Measurements from ENCODE around the gene VWF. TPM values are rescaled to one million over a fixed set of nuclear protein-coding genes. Genes with fewer than 3 reads are reported as not detected.

Gene VWF
- total RNA-seq, 6 experiments from 2014 or later = 5.7 to 16.6 (median 9.6) TPM

DNA sequence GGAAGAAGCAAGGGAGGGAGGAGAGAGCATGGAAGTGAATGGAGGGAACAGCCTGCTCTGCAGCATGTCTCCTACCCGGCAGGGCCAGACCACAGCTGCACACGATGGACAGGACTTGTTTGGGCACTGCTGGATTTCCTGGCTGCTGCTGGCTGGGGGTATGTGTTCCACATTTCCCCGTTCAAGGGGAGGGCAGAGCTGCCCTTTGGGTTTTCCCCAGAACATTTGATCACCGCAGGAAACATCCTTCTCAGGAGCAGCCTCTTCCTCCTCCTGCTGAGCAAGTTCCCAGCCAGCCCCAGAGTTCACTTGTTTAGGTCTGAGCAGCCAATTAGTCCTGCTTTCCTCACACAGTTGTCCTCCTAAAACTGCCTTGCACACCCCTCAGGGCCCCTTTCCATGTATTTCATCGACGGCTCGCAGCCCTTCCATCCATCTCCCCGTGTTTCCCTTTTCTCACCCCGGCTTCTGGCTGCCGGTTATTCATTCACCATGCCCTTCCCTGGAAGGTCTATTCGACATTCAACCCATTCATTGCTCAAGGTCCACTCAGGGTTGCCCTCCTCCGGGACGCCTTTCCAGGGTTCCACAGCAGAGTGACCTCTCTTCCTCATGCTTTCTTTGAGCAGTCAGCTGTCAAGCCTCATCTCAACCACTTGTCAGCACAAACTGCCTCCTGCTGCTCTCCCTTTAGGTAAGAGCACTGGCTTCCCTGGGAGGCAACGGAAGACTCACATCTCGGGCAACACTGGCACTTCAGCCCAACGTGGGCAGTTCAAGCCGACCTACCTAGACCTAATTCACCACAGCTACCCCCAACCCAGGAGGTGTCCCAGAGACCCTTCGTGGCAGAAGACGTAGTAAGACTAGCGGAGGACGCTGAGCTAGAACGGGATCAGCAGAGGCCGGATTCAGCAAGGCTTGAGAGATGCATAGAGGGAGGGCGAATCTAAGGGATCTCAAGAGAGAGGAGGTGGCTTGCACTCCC, 159.3 kb downstream of the VWF start:
- no peaks in the 10 kb centered on the region for H3K4me1 ChIP-seq
- H3K27ac ChIP-seq = no peak overlapping the region
- H3K36me3 ChIP-seq = no peaks in the 10 kb centered on the region
- H3K27me3 ChIP-seq = no peaks in the 10 kb centered on the region
- H3K9me3 ChIP-seq = no peaks in the 10 kb centered on the region
- no peak overlapping the region for H3K4me3 ChIP-seq
- DNase-seq = no peak
- TF ChIP-seq, protein P1, sequence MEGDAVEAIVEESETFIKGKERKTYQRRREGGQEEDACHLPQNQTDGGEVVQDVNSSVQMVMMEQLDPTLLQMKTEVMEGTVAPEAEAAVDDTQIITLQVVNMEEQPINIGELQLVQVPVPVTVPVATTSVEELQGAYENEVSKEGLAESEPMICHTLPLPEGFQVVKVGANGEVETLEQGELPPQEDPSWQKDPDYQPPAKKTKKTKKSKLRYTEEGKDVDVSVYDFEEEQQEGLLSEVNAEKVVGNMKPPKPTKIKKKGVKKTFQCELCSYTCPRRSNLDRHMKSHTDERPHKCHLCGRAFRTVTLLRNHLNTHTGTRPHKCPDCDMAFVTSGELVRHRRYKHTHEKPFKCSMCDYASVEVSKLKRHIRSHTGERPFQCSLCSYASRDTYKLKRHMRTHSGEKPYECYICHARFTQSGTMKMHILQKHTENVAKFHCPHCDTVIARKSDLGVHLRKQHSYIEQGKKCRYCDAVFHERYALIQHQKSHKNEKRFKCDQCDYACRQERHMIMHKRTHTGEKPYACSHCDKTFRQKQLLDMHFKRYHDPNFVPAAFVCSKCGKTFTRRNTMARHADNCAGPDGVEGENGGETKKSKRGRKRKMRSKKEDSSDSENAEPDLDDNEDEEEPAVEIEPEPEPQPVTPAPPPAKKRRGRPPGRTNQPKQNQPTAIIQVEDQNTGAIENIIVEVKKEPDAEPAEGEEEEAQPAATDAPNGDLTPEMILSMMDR (IDR thresholded peaks at IDR 0.05) = no peak
- no peak for TF ChIP-seq POLR2A (IDR thresholded peaks at IDR 0.05)
- peak in 1 of 4 donors; percentile 53 for ATAC-seq
- 61% methylated on average over 17 of the region's 24 CpGs for WGBS (ENCODE audit: insufficient coverage, low coverage, low lambda C conversion rate, missing lambda C conversion rate)
- intact Hi-C loops (cut with DNase I) = no loop called here

DNA sequence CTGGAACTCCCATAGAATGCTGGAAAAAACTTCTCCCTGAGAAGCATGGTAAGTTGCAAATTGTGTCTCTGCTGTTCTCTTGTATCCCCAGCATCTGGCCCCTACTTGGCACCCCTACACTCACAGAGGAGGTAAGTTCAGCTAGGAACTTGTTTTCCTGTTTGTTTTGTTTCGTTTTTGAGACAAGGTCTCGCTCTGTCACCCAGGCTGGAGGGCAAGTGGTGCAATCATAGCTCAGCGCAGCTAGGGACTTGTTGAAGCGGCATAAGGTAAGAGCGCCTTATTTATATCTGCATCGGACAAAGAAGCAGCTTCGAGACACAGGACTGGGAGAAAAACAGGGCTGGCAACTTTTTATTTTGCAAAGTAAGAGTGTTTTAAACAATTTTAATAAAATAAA, 161.0 kb downstream of the VWF start:
- Histone ChIP-seq H3K4me3 (no peak overlapping the region), H3K27me3 (no peaks in the 10 kb centered on the region), H3K9me3 (no peaks in the 10 kb centered on the region), H3K27ac (no peak overlapping the region), H3K36me3 (no peaks in the 10 kb centered on the region), H3K4me1 (no peaks in the 10 kb centered on the region)
- ATAC-seq (peak; percentile 48 to 73 (median 56)), DNase-seq (no peak)
- intact Hi-C loops (cut with DNase I) = no loop called here
- TF ChIP-seq, protein P1 (IDR thresholded peaks at IDR 0.05) = no peak
- no peak for TF ChIP-seq POLR2A (IDR thresholded peaks at IDR 0.05)
- WGBS (ENCODE audit: insufficient coverage, low coverage, low lambda C conversion rate, missing lambda C conversion rate) = 32% methylated on average over 7 of the region's 7 CpGs

DNA sequence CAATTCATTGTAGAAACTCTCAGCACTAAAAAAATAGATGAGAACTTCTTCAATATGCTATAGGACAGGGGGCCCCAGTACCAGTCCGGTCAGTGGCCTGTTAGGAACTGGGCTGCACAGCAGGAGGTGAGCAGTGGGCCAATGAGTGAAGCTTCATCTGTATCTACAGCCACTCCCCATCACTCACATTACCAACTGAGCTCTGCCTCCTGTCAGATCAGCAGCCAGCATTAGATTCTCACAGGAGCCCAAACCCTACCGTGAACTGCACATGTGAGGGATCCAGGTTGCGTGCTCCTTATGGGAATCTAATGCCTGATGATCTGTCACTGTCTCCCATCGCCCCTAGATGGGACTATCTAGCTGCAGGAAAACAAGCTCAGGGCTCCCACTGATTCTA, 163.7 kb downstream of the VWF start:
- DNase-seq (no peak), ATAC-seq (no peak)
- no peak overlapping the region for H3K27ac ChIP-seq
- no peaks in the 10 kb centered on the region for H3K27me3 ChIP-seq
- H3K36me3 ChIP-seq = no peaks in the 10 kb centered on the region
- H3K9me3 ChIP-seq = no peaks in the 10 kb centered on the region
- intact Hi-C loops (cut with DNase I) = no loop called here
- H3K4me3 ChIP-seq = no peak overlapping the region
- no peaks in the 10 kb centered on the region for H3K4me1 ChIP-seq
- 80% methylated on average over 4 of the region's 4 CpGs for WGBS (ENCODE audit: insufficient coverage, low coverage, low lambda C conversion rate, missing lambda C conversion rate)
- TF ChIP-seq POLR2A (IDR thresholded peaks at IDR 0.05) = no peak
- TF ChIP-seq, protein P1 (IDR thresholded peaks at IDR 0.05) = no peak

DNA sequence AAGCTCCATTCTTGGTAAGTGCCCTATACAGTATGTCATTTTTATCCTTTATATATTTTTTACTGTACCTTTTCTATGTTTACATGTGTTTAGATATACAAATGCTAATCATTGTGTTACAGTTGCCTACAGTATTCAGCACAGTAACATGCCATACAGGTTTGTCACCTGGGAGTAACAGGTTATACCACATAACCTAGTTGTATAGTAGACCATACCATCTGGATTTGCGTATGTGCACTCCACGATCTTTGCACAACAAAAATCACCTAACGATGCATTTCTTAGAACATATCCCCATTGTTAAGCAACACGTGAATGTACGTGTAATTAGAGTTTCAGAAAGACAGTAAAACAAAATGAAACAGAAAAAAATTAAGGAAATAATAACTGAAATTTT, 167.5 kb downstream of the VWF start:
- ATAC-seq = no peak

More for the DNA sequence above, 167.5 kb downstream of the VWF start:
- no peak overlapping the region for H3K27ac ChIP-seq
- 80% methylated on average over 5 of the region's 5 CpGs for WGBS (ENCODE audit: insufficient coverage, low coverage, low lambda C conversion rate, missing lambda C conversion rate)
- no peak for TF ChIP-seq POLR2A (IDR thresholded peaks at IDR 0.05)
- TF ChIP-seq, protein P1 (IDR thresholded peaks at IDR 0.05) = no peak
- H3K4me3 ChIP-seq = no peak overlapping the region
- intact Hi-C loops (cut with DNase I) = no loop called here
- no peaks in the 10 kb centered on the region for H3K36me3 ChIP-seq
- H3K27me3 ChIP-seq = no peaks in the 10 kb centered on the region
- DNase-seq = no peak
- no peaks in the 10 kb centered on the region for H3K9me3 ChIP-seq
- no peaks in the 10 kb centered on the region for H3K4me1 ChIP-seq

All from right lobe of liver (tissue), 6 donors.